Brain microvascular endothelial cell (primary cell): Measurements from ENCODE around the gene AIF1.

Experiments
- DNase-seq: peaks from one replicate; pipeline ENCODE4 v3.0.0-alpha.2; 2020
- H3K27ac ChIP-seq: fragments of 250-450 bp; sonication (Bioruptor Pico); 2 replicates; pipeline ENCODE4 v1.5.1; 2020; ENCODE audit warnings: mild to moderate bottlenecking, moderate library complexity
- H3K27me3 ChIP-seq: fragments of 250-450 bp; sonication (Bioruptor Pico); replicated peaks from 2 replicates; pipeline ENCODE4 v1.5.1; 2020; ENCODE audit warnings: mild to moderate bottlenecking
- H3K36me3 ChIP-seq: fragments of 250-450 bp; sonication (Bioruptor Pico); replicated peaks from 2 replicates; pipeline ENCODE4 v1.5.1; 2020; ENCODE audit warnings: mild to moderate bottlenecking
- H3K4me3 ChIP-seq: 2 replicates; pipeline ENCODE4 v1.5.1; 2011; ENCODE audit warnings: low read depth, mild to moderate bottlenecking, control low read depth, low read length, moderate library complexity
- CTCF ChIP-seq: IDR thresholded peaks from 2 replicates; pipeline ENCODE4 v1.5.1; 2011; ENCODE audit warnings: low read depth, mild to moderate bottlenecking, moderate library complexity, low read length, control low read depth, inconsistent platforms; ENCODE audit errors: missing control alignments
- in situ Hi-C: cut with HindIII; loops from 2 replicates; pipeline ENCODE4 v1.10.0; 2017; ENCODE audit warnings: low sequenced_read_pairs, low pct_ligation_motif_present

AIF1 gene

GRCh38 chr6:31580807-31581433, 34.1 kb upstream of the AIF1 start:
- H3K36me3 ChIP-seq, result no peaks in the 10 kb centered on the region
- H3K27me3 ChIP-seq, result no peaks in the 10 kb centered on the region
- in situ Hi-C loops, result no loop called here
- peak overlapping the region; percentile 80 for H3K4me3 ChIP-seq
- H3K27ac ChIP-seq, result no peak overlapping the region
- peak; percentile 72 for DNase-seq
- peak; percentile 77 for TF ChIP-seq CTCF

- Histone ChIP-seq H3K36me3 (no peaks in the 10 kb centered on the region), H3K27ac (no peak overlapping the region), H3K4me3 (peak overlapping the region; percentile 80), H3K27me3 (no peaks in the 10 kb centered on the region)
- DNase-seq, result peak; percentile 2
- in situ Hi-C loops, result no loop called here
- TF ChIP-seq CTCF, result no peak
Observed at GRCh38 chr6:31581434-31582229, 33.4 kb upstream of the AIF1 start.

- in situ Hi-C loops, result no loop called here
- DNase-seq, result no peak
- no peaks in the 10 kb centered on the region for H3K36me3 ChIP-seq
- H3K27ac ChIP-seq, result no peak within 1 kb of the TSS
- H3K4me3 ChIP-seq, result peak within 1 kb of the TSS; percentile 80
- no peaks in the 10 kb centered on the region for H3K27me3 ChIP-seq
- no peak for TF ChIP-seq CTCF
Observed at GRCh38 chr6:31582230-31582643, 32.8 kb upstream of the AIF1 start, which contains the start of gene LTB. LTB (minus strand) TSS chr6:31582424; CDS start chr6:31582417, 7 bp downstream.

GRCh38 chr6:31585491-31585890, 29.5 kb upstream of the AIF1 start:
- Histone ChIP-seq H3K27me3 (no peaks in the 10 kb centered on the region), H3K27ac (no peak overlapping the region), H3K4me3 (no peak overlapping the region), H3K36me3 (no peaks in the 10 kb centered on the region)
- in situ Hi-C loops, result no loop called here
- DNase-seq, result no peak
- TF ChIP-seq CTCF, result peak; percentile 65

GRCh38 chr6:31586008-31586407, 29.0 kb upstream of the AIF1 start, which contains the start of gene LST1:
LST1 (plus strand) TSS chr6:31586277; CDS start chr6:31587300, 1,023 bp downstream.
- H3K4me3 ChIP-seq, result no peak within 1 kb of the TSS
- no peak for DNase-seq
- no peaks in the 10 kb centered on the region for H3K36me3 ChIP-seq
- H3K27me3 ChIP-seq, result no peaks in the 10 kb centered on the region
- H3K27ac ChIP-seq, result no peak within 1 kb of the TSS
- no peak for TF ChIP-seq CTCF
- in situ Hi-C loops, result no loop called here
